GM23338 (cell line): ENCODE results near the gene AP3B2. TPM values are rescaled to one million over a fixed set of nuclear protein-coding genes. Genes with fewer than 3 reads are reported as not detected.

Experiments used
- ATAC-seq: fragments of 200-7000 bp; cut with Tn5 transposase; 3 replicates; pipeline ENCODE4 v1.9.1; 2020
- DNase-seq: peaks from one replicate; pipeline ENCODE4 v3.0.0-alpha.2; 2015; ENCODE audit warnings: low spot score
- H2AFZ ChIP-seq: fragments of 200-600 bp; sonication (generic); 2 replicates; pipeline ENCODE4 v1.8.0; 2016; ENCODE audit warnings: antibody characterized with exemption, mild to moderate bottlenecking, moderate library complexity
- H3F3A ChIP-seq: fragments of 200-600 bp; sonication (generic); replicated peaks from 2 replicates; pipeline ENCODE4 v1.8.0; 2017; ENCODE audit warnings: antibody characterized with exemption, mixed run types, low read depth
- H3K27ac ChIP-seq: fragments of 200-600 bp; sonication (generic); 2 replicates; pipeline ENCODE4 v1.6.1; 2016; ENCODE audit warnings: low read depth
- H3K27me3 ChIP-seq: fragments of 200-600 bp; sonication (generic); 2 replicates; pipeline ENCODE4 v1.8.0; 2016; ENCODE audit warnings: mild to moderate bottlenecking, mixed run types, moderate library complexity; ENCODE audit not compliant: insufficient read depth
- H3K36me3 ChIP-seq: fragments of 200-600 bp; sonication (generic); 2 replicates; pipeline ENCODE4 v1.8.0; 2016; ENCODE audit warnings: mild to moderate bottlenecking; ENCODE audit not compliant: insufficient read depth
- H3K4me1 ChIP-seq: fragments of 200-600 bp; sonication (generic); 2 replicates; pipeline ENCODE4 v1.8.0; 2016; ENCODE audit warnings: mild to moderate bottlenecking, moderate library complexity; ENCODE audit not compliant: insufficient read depth
- H3K4me2 ChIP-seq: fragments of 200-600 bp; sonication (generic); 2 replicates; pipeline ENCODE4 v1.7.1; 2017; ENCODE audit warnings: mixed run types
- H3K4me3 ChIP-seq: fragments of 200-600 bp; sonication (generic); 2 replicates; pipeline ENCODE4 v1.6.1; 2016; ENCODE audit warnings: mixed run types
- H3K79me2 ChIP-seq: fragments of 200-600 bp; sonication (generic); replicated peaks from 2 replicates; pipeline ENCODE4 v1.8.0; 2017; ENCODE audit warnings: mild to moderate bottlenecking; ENCODE audit not compliant: insufficient read depth
- H3K9me2 ChIP-seq: fragments of 200-600 bp; sonication (generic); 2 replicates; pipeline ENCODE4 v1.8.0; 2017; ENCODE audit not compliant: insufficient read depth
- H4K20me1 ChIP-seq: fragments of 200-600 bp; sonication (generic); replicated peaks from 2 replicates; pipeline ENCODE4 v1.8.0; 2017; ENCODE audit warnings: mild to moderate bottlenecking; ENCODE audit not compliant: insufficient read depth
- H3K27ac Mint-ChIP-seq: 2 replicates; pipeline ENCODE4 v1.8.0; 2020; ENCODE audit warnings: inconsistent platforms, mild to moderate bottlenecking, moderate library complexity, mixed read lengths
- H3K27me3 Mint-ChIP-seq: 3 replicates; pipeline ENCODE4 v1.8.0; 2022; ENCODE audit warnings: low read depth, mild to moderate bottlenecking, moderate library complexity, mixed read lengths, inconsistent platforms; ENCODE audit not compliant: insufficient read depth, poor library complexity
- H3K36me3 Mint-ChIP-seq: 3 replicates; pipeline ENCODE4 v1.8.0; 2021; ENCODE audit warnings: low read depth, mild to moderate bottlenecking, inconsistent platforms, moderate library complexity, mixed read lengths
- H3K4me1 Mint-ChIP-seq: 3 replicates; pipeline ENCODE4 v1.8.0; 2020; ENCODE audit warnings: mild to moderate bottlenecking, inconsistent platforms, mixed read lengths
- H3K4me3 Mint-ChIP-seq: 3 replicates; pipeline ENCODE4 v1.8.0; 2021; ENCODE audit warnings: moderate library complexity, mild to moderate bottlenecking, inconsistent platforms, mixed read lengths
- H3K9me3 Mint-ChIP-seq: 3 replicates; pipeline ENCODE4 v1.8.0; 2020; ENCODE audit warnings: moderate library complexity, mild to moderate bottlenecking, inconsistent platforms, mixed read lengths
- CREB1 ChIP-seq: fragments of 250-450 bp; sonication (Bioruptor Pico); IDR thresholded peaks from 2 replicates; pipeline ENCODE4 v1.5.0; 2020; ENCODE audit warnings: low read depth, mild to moderate bottlenecking, moderate library complexity
- EZH2 ChIP-seq: fragments of 200-600 bp; sonication (generic); IDR thresholded peaks from one replicate; pipeline ENCODE4 v1.8.0; 2017; ENCODE audit warnings: antibody characterized with exemption, mild to moderate bottlenecking, low read depth; ENCODE audit not compliant: unreplicated experiment
- EZH2phosphoT487 ChIP-seq: fragments of 200-600 bp; sonication (generic); IDR thresholded peaks from one replicate; pipeline ENCODE4 v1.8.1; 2018; ENCODE audit warnings: antibody characterized with exemption; ENCODE audit not compliant: unreplicated experiment
- JUNB ChIP-seq: IDR thresholded peaks from one replicate; pipeline ENCODE4 v1.6.1; 2016; ENCODE audit warnings: antibody characterized with exemption; ENCODE audit not compliant: unreplicated experiment
- NANOG ChIP-seq: IDR thresholded peaks from 2 replicates; pipeline ENCODE4 v1.6.1; 2016; ENCODE audit warnings: antibody characterized with exemption, borderline replicate concordance
- POLR2AphosphoS5 ChIP-seq: IDR thresholded peaks from 2 replicates; pipeline ENCODE4 v1.6.1; 2016; ENCODE audit warnings: antibody characterized with exemption, low read depth
- REST ChIP-seq: IDR thresholded peaks from one replicate; pipeline ENCODE4 v1.6.1; 2018; ENCODE audit warnings: antibody characterized with exemption; ENCODE audit not compliant: unreplicated experiment
- STAT1 ChIP-seq: IDR thresholded peaks from one replicate; pipeline ENCODE4 v1.6.1; 2016; ENCODE audit warnings: antibody characterized with exemption; ENCODE audit not compliant: unreplicated experiment
- ZNF114 ChIP-seq: fragments of 250-450 bp; sonication (Bioruptor Pico); IDR thresholded peaks from 2 replicates; pipeline ENCODE4 v1.5.0; 2020; ENCODE audit warnings: mild to moderate bottlenecking, moderate library complexity
- ZNF331 ChIP-seq: fragments of 250-450 bp; sonication (Bioruptor Pico); IDR thresholded peaks from 2 replicates; pipeline ENCODE4 v1.5.0; 2020; ENCODE audit warnings: low read depth, mild to moderate bottlenecking, moderate library complexity
- ZNF462 ChIP-seq: fragments of 250-450 bp; sonication (Bioruptor Pico); IDR thresholded peaks from 2 replicates; pipeline ENCODE4 v1.5.0; 2020; ENCODE audit warnings: mild to moderate bottlenecking, moderate library complexity
- polyA plus RNA-seq: library from polyadenylated mRNA; unstranded; fragments of >200 nt; fragmentation: Nextera tagmentation; extraction: Ambion mirVana; gene quantifications from 2 replicates; pipeline ENCODE4 v1.2.1, GENCODE V29; 2016
- total RNA-seq: library from RNA; depleted of rRNA; stranded (reverse); fragments of >200 nt; shearing (Covaris generic); gene quantifications from 2 replicates; pipeline ENCODE4 v1.2.3, GENCODE V29; 2014
- TF ChIP-seq, protein P1 (sequence below): IDR thresholded peaks from 2 replicates; pipeline ENCODE4 v1.6.1; 2016; ENCODE audit warnings: antibody characterized with exemption
- TF ChIP-seq, protein P2 (sequence below), 2 experiments: fragments of 200-600 bp in 1 of 2; sonication (generic) in 1 of 2; conservative IDR thresholded peaks; 2 replicates each; pipeline versions ENCODE4 v1.5.1 to v1.6.1; 2016 to 2017; ENCODE audit warnings: antibody characterized with exemption in 2 of 2, low read depth in 2 of 2, mild to moderate bottlenecking in 2 of 2, moderate library complexity in 1 of 2

Gene AP3B2
- total and polyA plus RNA-seq, 2 experiments from 2014 or later, result 9.5 to 19.2 TPM

DNA sequence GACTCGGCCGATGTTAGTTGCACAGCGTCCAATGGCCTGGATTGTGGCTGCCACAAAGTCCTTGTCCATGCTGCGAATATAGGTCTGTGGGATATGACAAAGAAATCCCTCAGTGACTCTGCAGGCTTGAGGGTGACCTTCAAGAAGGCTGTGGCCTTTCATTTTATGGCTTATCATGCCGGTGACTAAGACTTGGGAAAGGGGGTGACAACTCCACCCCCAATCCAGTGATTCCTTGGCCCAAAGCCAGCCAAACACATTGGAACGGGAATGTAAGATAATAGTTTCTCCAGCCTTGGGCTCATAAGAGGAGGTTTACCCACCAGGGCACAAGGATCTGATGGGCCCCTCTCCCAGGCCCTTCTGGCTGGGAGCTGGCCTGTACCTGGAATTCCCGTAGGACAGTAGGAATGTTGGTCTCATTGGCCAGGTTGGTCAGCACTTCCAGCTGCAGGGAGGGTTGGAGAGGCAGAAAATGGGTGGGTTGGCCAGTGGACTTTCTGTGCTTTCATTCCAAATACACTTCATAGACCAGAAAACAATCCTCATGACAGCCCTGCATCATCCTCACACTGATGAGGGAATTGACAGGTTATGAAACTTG is 31.9 kb downstream of the AP3B2 start:
- H3F3A ChIP-seq, result no peaks in the 10 kb centered on the region
- no peaks in the 10 kb centered on the region for H3K27me3 ChIP-seq
- no peak overlapping the region for H3K27ac Mint-ChIP-seq
- H3K36me3 ChIP-seq, result no peaks in the 10 kb centered on the region
- no peak overlapping the region for H3K4me2 ChIP-seq
- TF ChIP-seq CREB1 (CRISPR knock-in tag) (no peak), EZH2 (no peak), ZNF462 (CRISPR knock-in tag) (no peak), REST (no peak), NANOG (no peak), JUNB (no peak), STAT1 (no peak), ZNF114 (CRISPR knock-in tag) (no peak), EZH2phosphoT487 (no peak), ZNF331 (CRISPR knock-in tag) (no peak), POLR2AphosphoS5 (no peak)
- TF ChIP-seq, protein P1, sequence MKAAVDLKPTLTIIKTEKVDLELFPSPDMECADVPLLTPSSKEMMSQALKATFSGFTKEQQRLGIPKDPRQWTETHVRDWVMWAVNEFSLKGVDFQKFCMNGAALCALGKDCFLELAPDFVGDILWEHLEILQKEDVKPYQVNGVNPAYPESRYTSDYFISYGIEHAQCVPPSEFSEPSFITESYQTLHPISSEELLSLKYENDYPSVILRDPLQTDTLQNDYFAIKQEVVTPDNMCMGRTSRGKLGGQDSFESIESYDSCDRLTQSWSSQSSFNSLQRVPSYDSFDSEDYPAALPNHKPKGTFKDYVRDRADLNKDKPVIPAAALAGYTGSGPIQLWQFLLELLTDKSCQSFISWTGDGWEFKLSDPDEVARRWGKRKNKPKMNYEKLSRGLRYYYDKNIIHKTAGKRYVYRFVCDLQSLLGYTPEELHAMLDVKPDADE, result no peak
- TF ChIP-seq, protein P2, sequence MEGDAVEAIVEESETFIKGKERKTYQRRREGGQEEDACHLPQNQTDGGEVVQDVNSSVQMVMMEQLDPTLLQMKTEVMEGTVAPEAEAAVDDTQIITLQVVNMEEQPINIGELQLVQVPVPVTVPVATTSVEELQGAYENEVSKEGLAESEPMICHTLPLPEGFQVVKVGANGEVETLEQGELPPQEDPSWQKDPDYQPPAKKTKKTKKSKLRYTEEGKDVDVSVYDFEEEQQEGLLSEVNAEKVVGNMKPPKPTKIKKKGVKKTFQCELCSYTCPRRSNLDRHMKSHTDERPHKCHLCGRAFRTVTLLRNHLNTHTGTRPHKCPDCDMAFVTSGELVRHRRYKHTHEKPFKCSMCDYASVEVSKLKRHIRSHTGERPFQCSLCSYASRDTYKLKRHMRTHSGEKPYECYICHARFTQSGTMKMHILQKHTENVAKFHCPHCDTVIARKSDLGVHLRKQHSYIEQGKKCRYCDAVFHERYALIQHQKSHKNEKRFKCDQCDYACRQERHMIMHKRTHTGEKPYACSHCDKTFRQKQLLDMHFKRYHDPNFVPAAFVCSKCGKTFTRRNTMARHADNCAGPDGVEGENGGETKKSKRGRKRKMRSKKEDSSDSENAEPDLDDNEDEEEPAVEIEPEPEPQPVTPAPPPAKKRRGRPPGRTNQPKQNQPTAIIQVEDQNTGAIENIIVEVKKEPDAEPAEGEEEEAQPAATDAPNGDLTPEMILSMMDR (conservative IDR thresholded peaks at IDR 0.05; ENCODE audit: low read depth in 2 of 2), result no peak
- DNase-seq (no peak), ATAC-seq (no peak)
- H3K27ac ChIP-seq, result no peak overlapping the region
- H2AFZ ChIP-seq, result no peak overlapping the region
- H3K27me3 Mint-ChIP-seq, result peaks cover 10% of the 10 kb centered on the region
- H3K4me3 ChIP-seq, result no peak overlapping the region
- no peaks in the 10 kb centered on the region; the same call in 2 of the 3 replicates for H3K9me3 Mint-ChIP-seq
- no peaks in the 10 kb centered on the region for H3K79me2 ChIP-seq
- no peaks in the 10 kb centered on the region for H3K9me2 ChIP-seq
- peaks cover 10% of the 10 kb centered on the region for H3K4me1 ChIP-seq
- peaks cover 11% of the 10 kb centered on the region; the same call in 2 of the 3 replicates for H3K4me1 Mint-ChIP-seq
- no peaks in the 10 kb centered on the region for H4K20me1 ChIP-seq
- H3K36me3 Mint-ChIP-seq, result no peaks in the 10 kb centered on the region
- H3K4me3 Mint-ChIP-seq, result no peak overlapping the region
